Posterior cingulate gyrus (tissue), 11 donors: Measurements from ENCODE around the gene ZNF484.
A peak's percentile ranks its signal among the peaks of the same experiment; 100 is the strongest.
"Not testable (repeated sequence)": the region's sequence is repeated elsewhere in the genome, so short reads cannot be mapped to it uniquely, and the experiment has no call there.

ENCODE experiments used
- DNase-seq, 10 donors: peaks; one replicate each; pipeline versions ENCODE4 v3.0.0 to v3.0.0-alpha.2; 2020 to 2021; ENCODE audit warnings: mixed read lengths in 3 of 10
- intact Hi-C: fragments of 100-400 bp; cut with DNase I; formaldehyde crosslinking; loops from one replicate; pipeline ENCODE4 v1.15.1; 2023

The ZNF484 gene

GRCh38 chr9:92866600-92866999 is 11.2 kb downstream of the ZNF484 start:
- intact Hi-C loops, DNase-seq: not testable (repeated sequence)

GRCh38 chr9:92864152-92864551 is 13.7 kb downstream of the ZNF484 start:
- intact Hi-C loops, result no loop called here
- DNase-seq, result no peak

- no peak for DNase-seq
- intact Hi-C loops, result no loop called here
Observed at GRCh38 chr9:92860867-92861266, 17.0 kb downstream of the ZNF484 start.

GRCh38 chr9:92857236-92857635 is 20.6 kb downstream of the ZNF484 start:
- intact Hi-C loops, result no loop called here
- no peak for DNase-seq

- intact Hi-C loops, result no loop called here
- no peak for DNase-seq
Observed at GRCh38 chr9:92853716-92854115, 24.1 kb downstream of the ZNF484 start.

- no peak for DNase-seq
- intact Hi-C loops, result no loop called here
Observed at GRCh38 chr9:92850898-92851297, 26.9 kb downstream of the ZNF484 start.

GRCh38 chr9:92848740-92849139 is 29.1 kb downstream of the ZNF484 start:
- DNase-seq, intact Hi-C loops: not testable (repeated sequence)

GRCh38 chr9:92846662-92847145 is 31.1 kb downstream of the ZNF484 start:
- no peak for DNase-seq
- intact Hi-C loops, result no loop called here

- DNase-seq, intact Hi-C loops: not testable (repeated sequence)
Observed at GRCh38 chr9:92838411-92838810, 39.4 kb downstream of the ZNF484 start.

GRCh38 chr9:92837191-92837590 is 40.6 kb downstream of the ZNF484 start:
- intact Hi-C loops, result no loop called here
- DNase-seq, result peak in 1 of 10 donors; percentile 84

GRCh38 chr9:92829420-92829819 is 48.4 kb downstream of the ZNF484 start:
- intact Hi-C loops, result no loop called here
- no peak for DNase-seq

GRCh38 chr9:92825065-92825464 is 52.8 kb downstream of the ZNF484 start:
- intact Hi-C loops, result not testable (repeated sequence)

GRCh38 chr9:92820964-92821363 is 56.9 kb downstream of the ZNF484 start:
- no peak for DNase-seq
- intact Hi-C loops, result no loop called here

More at GRCh38 chr9:92825065-92825464, 52.8 kb downstream of the ZNF484 start:
- DNase-seq, result not testable (repeated sequence)

- DNase-seq, intact Hi-C loops: not testable (repeated sequence)
Observed at GRCh38 chr9:92819898-92820297, 57.9 kb downstream of the ZNF484 start.

- DNase-seq, result peak in 6 of 10 donors; percentile 10 to 81 (median 18)
- intact Hi-C loops, result not testable (repeated sequence)
Observed at GRCh38 chr9:92809629-92810326, 68.1 kb downstream of the ZNF484 start.

GRCh38 chr9:92808726-92809451 is 68.9 kb downstream of the ZNF484 start:
- intact Hi-C loops, result no loop called here
- DNase-seq, result peak in 9 of 10 donors; percentile 42 to 94 (median 61)

GRCh38 chr9:92807757-92808725 is 69.8 kb downstream of the ZNF484 start:
- intact Hi-C loops, result no loop called here
- peak in 1 of 10 donors; percentile 84 for DNase-seq

- DNase-seq, result peak in 1 of 10 donors; percentile 82
- intact Hi-C loops, result no loop called here
Observed at GRCh38 chr9:92807031-92807756, 70.6 kb downstream of the ZNF484 start.

GRCh38 chr9:92804727-92805126 is 73.1 kb downstream of the ZNF484 start:
- no peak for DNase-seq
- intact Hi-C loops, result no loop called here

GRCh38 chr9:92798358-92798757 is 79.5 kb downstream of the ZNF484 start:
- DNase-seq, result no peak
- intact Hi-C loops, result no loop called here
